ENCODE data around the gene PACSIN1. TPM values are rescaled to one million over a fixed set of nuclear protein-coding genes. Genes with fewer than 3 reads are reported as not detected.

The PACSIN1 gene
- total and polyA plus RNA-seq, 10 of the 15 experiments (the other 5 are each of a cell fraction or from before 2014, with no cell fraction given): 0.50 to 9.4 (median 2.8) TPM

- peak; percentile 52; the same call in 1 of the 2 replicates for TF ChIP-seq RELB (IDR thresholded peaks at IDR 0.05; ENCODE audit: low read depth)
- peak; percentile 46; the same call in 1 of the 2 replicates for TF ChIP-seq CHD2 (IDR thresholded peaks at IDR 0.05; ENCODE audit: borderline replicate concordance, low read depth, low read length)
- TF ChIP-seq KLF5 (IDR thresholded peaks at IDR 0.05; ENCODE audit: partially characterized antibody): peak; percentile 66
- peak; percentile 36; the same call in 1 of the 2 replicates for TF ChIP-seq NRF1 (conservative IDR thresholded peaks at IDR 0.05; ENCODE audit: low read depth, low read length)
- TF ChIP-seq NFYB (IDR thresholded peaks at IDR 0.05; ENCODE audit: insufficient read depth, low read depth, low read length): no peak
- TF ChIP-seq ZBTB40 (IDR thresholded peaks at IDR 0.05; ENCODE audit: borderline replicate concordance): peak; percentile 25; the same call in 1 of the 2 replicates
- TF ChIP-seq POLR2AphosphoS2 (IDR thresholded peaks at IDR 0.05; ENCODE audit: low read depth, low read length): peak; percentile 70; the same call in 1 of the 2 replicates
- TF ChIP-seq ESRRA (IDR thresholded peaks at IDR 0.05; ENCODE audit: low read length): no peak
- TF ChIP-seq POLR2A (IDR thresholded peaks at IDR 0.05; ENCODE audit: low read depth, low read length): peak; percentile 95
- TF ChIP-seq SIN3A (IDR thresholded peaks at IDR 0.05; ENCODE audit: low read depth, low read length): 0 out of 2 replicates have a peak, but pooled peaks have one; percentile 50
- TF ChIP-seq CBFB (IDR thresholded peaks at IDR 0.05; ENCODE audit: low read depth): peak; percentile 81
- no peak for TF ChIP-seq BCLAF1 (IDR thresholded peaks at IDR 0.05)
- no peak for TF ChIP-seq WRNIP1 (IDR thresholded peaks at IDR 0.05; ENCODE audit: borderline replicate concordance, low read depth, low read length)
- no peak for TF ChIP-seq GABPA (IDR thresholded peaks at IDR 0.05; ENCODE audit: low read depth)
- no peak for TF ChIP-seq BRCA1 (IDR thresholded peaks at IDR 0.05; ENCODE audit: low read depth, low read length)
- TF ChIP-seq BACH1 (IDR thresholded peaks at IDR 0.05; ENCODE audit: borderline replicate concordance): no peak; the same call in 1 of the 2 replicates
- peak; percentile 40 for TF ChIP-seq SMAD1 (IDR thresholded peaks at IDR 0.05; ENCODE audit: low read depth, partially characterized antibody)
- peak; percentile 73; the same call in 1 of the 2 replicates for TF ChIP-seq SMARCA5 (IDR thresholded peaks at IDR 0.05)
- TF ChIP-seq NBN (IDR thresholded peaks at IDR 0.05): peak; percentile 71; the same call in 1 of the 2 replicates
- TF ChIP-seq ELK1 (IDR thresholded peaks at IDR 0.05; ENCODE audit: low read depth, low read length): 0 out of 2 replicates have a peak, but pooled peaks have one; percentile 48
Measured at GRCh38 chr6:34425498-34426410, 40.1 kb upstream of the PACSIN1 start, which contains the start of gene RPS10 (continued).

All from GM12878 (cell line).